Fibroblast of skin of back (primary cell): ENCODE data around the gene SMCR8. TPM values are rescaled to one million over a fixed set of nuclear protein-coding genes. Genes with fewer than 3 reads are reported as not detected.
A peak's percentile ranks its signal among the peaks of the same experiment; 100 is the strongest.
"Not testable (repeated sequence)": the region's sequence is repeated elsewhere in the genome, so short reads cannot be mapped to it uniquely, and the experiment has no call there.

Experiments used
- DNase-seq: peaks from one replicate; pipeline ENCODE4 v3.0.0-alpha.2; 2013
- polyA plus RNA-seq, 2 experiments: library from polyadenylated mRNA; unstranded; fragments of 120-200 nt; gene quantifications; one replicate each; pipeline ENCODE4 v1.2.1, GENCODE V29; 2013; ENCODE audit not compliant: insufficient read length in 2 of 2

Gene SMCR8, protein sequence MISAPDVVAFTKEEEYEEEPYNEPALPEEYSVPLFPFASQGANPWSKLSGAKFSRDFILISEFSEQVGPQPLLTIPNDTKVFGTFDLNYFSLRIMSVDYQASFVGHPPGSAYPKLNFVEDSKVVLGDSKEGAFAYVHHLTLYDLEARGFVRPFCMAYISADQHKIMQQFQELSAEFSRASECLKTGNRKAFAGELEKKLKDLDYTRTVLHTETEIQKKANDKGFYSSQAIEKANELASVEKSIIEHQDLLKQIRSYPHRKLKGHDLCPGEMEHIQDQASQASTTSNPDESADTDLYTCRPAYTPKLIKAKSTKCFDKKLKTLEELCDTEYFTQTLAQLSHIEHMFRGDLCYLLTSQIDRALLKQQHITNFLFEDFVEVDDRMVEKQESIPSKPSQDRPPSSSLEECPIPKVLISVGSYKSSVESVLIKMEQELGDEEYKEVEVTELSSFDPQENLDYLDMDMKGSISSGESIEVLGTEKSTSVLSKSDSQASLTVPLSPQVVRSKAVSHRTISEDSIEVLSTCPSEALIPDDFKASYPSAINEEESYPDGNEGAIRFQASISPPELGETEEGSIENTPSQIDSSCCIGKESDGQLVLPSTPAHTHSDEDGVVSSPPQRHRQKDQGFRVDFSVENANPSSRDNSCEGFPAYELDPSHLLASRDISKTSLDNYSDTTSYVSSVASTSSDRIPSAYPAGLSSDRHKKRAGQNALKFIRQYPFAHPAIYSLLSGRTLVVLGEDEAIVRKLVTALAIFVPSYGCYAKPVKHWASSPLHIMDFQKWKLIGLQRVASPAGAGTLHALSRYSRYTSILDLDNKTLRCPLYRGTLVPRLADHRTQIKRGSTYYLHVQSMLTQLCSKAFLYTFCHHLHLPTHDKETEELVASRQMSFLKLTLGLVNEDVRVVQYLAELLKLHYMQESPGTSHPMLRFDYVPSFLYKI
- 9.8 TPM for polyA plus RNA-seq (2013, experiment 1 of 2; ENCODE audit: insufficient read length)
- polyA plus RNA-seq (2013, experiment 2 of 2; ENCODE audit: insufficient read length) = 8.5 TPM

DNA sequence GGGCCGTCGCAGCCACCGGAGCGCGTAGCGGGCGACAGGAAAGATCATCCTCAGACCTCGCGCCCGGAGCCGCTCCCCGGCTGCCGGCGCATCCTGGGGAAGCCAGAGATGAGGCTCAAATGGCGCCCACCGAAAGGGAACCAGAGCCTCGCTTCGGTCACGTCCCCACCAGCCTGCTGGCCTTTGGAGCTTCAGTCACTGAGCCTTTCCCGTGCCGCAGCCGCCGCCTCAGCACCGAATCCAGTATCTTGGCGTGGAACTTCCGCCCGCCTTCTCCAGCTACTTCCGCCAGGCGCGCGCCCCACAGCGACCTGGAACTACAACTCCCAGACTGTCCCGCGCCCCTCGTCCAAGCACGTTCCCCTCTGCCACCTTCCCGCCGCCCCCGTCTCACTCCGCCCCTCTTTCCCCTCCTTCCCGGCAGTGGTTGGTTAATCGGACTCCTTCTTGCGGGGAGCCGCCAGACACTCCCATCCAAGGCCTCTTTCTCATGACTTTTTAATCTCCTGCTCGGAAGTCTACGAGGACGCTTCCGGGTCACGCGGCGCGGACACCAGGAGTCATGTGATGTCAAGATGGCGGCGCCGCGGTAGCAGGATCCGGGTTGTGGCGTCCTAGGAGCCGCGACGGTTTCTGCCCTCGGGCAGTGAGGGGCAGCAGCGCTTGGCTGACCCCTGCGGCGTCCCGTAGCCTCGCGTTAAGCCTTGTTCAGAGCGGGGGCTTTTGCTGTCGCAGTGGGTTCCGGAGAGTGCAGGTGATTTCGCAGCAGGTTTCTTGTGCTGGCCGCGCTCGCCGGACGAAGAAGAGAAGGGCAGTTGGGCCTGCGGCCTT lies at the start of gene SMCR8, which contains the start of gene TOP3A:
TSS of gene SMCR8 (plus strand) at position 563 of the 831 bp plus-strand sequence. CDS start 497 bp downstream, outside the sequence.
TSS of gene TOP3A (minus strand) at position 264 of the 831 bp plus-strand sequence. CDS start at position 48, 216 bp downstream.
- peak; percentile 99 for DNase-seq

GRCh38 chr17:18267366-18267765 lies 47.7 kb upstream of the SMCR8 start:
- no peak for DNase-seq

GRCh38 chr17:18267927-18268711 lies 47.0 kb upstream of the SMCR8 start:
- DNase-seq = peak; percentile 74

GRCh38 chr17:18270046-18270931 lies 44.8 kb upstream of the SMCR8 start:
- DNase-seq = no peak

DNA sequence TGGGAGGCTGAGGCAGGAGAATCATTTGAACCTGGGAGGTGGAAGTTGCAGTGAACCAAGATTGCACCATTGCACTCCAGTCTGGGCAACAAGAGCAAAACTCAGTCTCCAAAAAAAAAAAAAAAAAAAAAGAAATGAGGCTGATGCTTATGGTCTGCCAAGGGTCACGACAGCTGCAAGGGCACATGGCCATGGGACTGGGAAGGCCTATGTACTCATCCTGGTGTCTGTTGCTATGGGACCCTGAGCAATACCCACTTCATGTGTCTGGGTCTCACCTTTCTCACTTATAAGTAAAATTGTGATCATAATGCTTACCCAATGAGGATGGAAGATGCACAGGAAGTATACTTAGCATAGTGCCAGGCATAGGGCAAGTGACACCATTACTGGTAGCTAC lies 38.0 kb upstream of the SMCR8 start:
- no peak for DNase-seq

GRCh38 chr17:18278867-18279266 lies 36.2 kb upstream of the SMCR8 start:
- DNase-seq = no peak

DNA sequence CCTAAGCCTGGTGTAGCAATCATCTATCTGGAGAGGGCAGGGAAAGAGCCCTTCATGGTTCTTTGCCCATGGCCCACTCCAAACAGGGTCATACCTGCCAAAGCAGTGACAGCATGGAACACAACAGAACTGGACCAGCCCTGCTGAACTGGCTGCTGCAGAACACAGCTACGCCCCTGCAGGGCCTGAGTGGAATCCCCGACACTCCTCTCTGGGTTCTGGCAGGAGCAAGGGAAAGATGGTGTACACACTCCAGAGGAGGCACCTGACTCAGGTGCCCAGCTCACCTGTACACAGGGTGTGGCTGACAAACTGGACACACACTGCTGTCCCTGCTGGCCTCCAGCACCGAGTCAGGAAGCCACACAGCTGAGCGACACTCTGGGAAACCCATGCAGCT lies 34.8 kb upstream of the SMCR8 start:
- DNase-seq = no peak

- no peak for DNase-seq
Measured at GRCh38 chr17:18280766-18281371, 34.2 kb upstream of the SMCR8 start.

- DNase-seq = no peak
Measured at GRCh38 chr17:18281788-18282187, 33.3 kb upstream of the SMCR8 start.

- no peak for DNase-seq
Measured at GRCh38 chr17:18285296-18285695, 29.8 kb upstream of the SMCR8 start.

DNA sequence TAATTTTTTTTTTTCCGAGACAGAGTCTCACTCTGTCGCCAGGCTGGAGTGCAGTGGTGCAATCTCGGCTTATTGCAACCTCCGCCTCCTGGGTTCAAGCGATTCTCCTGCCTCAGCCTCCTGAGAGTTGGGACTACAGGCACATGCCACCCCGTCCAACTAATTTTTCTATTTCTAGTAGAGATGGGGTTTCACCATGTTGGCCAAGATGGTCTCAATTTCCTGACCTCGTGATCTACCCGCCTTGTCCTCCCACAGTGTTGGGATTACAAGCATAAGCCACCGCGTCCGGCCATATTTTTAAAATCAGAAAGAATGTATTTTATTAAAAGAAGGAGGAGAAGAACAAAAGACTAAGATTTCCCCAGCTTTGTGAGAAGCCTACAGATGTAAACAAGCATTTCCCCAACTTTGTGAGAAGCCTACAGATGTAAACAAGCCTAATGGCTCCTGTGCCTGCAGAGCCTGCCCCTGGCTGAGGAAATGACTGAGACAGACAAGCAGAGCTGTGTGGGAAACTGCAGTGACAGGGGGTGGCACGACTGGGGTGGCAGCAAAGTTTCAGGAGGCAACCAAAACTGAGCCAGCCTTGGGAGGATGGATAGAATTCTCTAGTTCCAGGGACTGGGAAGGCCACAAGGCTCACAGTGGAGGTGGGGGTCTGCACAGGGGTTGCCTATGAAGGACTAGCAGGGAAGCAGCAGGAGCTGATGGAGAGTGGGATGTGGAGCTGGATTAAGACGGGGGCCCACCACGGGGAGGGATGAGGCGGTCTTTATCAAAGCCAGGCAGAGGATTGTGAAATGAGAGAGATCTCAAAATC lies 23.2 kb upstream of the SMCR8 start:
- DNase-seq = no peak

DNA sequence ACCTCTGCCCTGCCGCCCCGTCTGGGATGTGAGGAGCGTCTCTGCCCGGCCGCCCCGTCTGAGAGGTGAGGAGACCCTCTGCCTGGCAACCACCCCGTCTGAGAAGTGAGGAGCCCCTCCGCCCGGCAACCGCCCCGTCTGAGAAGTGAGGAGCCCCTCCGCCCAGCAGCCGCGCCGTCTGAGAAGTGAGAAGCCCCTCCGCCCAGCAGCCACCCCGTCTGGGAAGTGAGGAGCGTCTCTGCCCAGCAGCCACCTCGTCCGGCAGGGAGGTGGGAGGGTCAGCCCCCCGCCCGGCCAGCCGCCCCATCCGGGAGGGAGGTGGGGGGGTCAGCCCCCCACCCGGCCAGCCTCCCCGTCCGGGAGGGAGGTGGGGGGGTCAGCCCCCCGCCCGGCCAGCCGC lies 17.0 kb upstream of the SMCR8 start:
- not testable (repeated sequence) for DNase-seq

DNA sequence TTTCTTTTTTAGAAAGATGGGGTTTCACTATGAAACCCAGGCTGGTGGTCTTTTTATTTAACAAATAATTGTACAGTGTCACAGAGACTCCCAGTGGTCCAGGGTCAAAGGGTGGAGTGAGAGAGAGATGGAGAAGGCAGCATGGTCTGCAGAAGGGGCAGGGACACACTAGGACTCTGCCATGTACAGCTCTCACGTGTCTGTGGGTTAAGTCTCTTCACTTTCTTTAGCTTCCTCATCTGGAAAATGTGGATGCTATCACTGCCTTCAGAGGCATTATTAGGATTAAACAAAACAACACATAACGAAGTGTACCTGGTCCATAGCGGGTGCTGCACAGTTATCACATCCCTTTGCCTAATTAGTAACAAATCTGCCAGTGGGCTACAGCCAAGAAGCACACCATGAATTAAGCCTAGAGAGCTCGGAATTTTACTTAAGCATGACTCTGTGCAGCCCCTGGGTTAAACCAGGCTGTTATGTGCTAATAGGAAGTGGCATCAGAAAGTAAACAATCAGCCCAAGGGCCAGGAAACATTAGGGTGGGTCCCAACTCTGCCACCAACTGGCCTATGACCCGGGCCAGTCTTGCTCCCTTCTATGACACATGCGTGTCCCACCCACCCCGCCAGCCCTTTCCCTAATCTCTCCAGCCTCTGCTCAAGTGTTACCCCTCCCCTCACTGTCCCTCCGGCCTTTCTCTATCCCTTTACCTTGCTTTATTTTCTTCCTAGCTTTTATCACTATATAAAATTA lies 14.2 kb upstream of the SMCR8 start:
- no peak for DNase-seq

DNA sequence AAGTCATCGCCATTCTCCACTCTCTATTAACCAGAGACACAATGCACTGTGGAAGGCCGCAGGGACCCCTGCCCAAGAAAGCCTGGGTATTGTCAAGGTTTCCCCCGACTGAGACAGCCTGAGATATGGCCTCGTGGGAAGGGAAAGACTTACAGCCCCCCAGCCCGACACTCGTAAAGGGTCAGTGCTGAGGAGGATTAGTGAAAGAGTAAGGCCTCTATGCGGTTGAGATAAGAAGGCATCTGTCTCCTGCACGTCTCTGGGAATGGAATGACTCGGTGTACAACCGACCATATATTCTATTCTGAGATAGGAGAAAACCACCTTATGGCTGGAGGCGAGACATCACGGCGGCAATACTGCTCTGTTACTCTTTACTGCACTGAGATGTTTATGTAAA lies 11.9 kb upstream of the SMCR8 start:
- DNase-seq = not testable (repeated sequence)

GRCh38 chr17:18309202-18309601 lies 5.9 kb upstream of the SMCR8 start:
- DNase-seq = no peak

DNA sequence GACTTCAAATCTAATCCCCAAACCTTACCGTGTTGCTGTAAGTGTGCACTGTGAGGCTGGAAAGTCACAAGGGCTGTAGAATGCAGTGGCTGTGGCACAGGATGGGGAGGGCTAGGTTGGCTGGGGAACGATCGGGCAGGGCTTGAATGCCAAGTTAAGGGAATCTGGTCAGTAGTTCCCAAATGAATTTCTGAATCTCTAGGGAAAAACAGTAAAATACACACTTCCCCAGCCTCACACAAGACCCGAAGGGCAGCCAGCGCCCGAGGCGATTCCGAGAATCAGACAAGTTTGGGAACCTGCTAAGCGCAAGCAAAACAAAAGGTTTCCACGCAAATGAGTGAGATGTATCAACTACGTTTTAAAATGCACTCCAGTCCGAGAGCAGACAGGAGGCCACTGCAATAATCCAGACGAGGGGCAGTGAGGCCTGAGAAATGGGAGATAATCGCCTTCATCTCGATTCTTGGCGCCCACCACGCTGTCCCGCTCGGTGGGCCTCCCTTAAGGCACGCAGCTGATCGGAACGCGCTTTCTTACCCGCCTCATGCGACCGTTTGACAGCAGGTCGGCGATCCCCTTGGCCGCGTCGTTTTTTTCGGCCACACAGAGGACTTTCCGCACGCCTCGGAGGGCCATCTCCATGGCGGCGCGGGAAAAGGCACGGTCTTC lies 898 bp upstream of the SMCR8 start:
- peak; percentile 13 for DNase-seq

DNA sequence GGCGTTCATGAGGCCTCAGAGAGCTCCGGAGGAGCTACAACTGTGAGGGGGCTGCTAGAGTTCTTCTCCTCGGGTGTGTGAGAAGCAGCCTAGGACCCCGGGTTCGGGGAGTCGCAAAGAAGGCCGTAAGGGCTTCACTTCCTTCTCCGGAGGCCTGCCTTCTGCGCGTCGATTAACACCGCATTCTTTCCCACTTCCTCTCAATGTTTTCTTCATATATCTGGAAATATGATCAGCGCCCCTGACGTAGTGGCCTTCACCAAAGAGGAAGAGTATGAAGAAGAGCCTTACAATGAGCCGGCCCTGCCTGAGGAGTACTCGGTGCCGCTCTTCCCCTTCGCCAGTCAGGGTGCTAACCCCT lies 449 bp downstream of the SMCR8 start:
- DNase-seq = no peak

GRCh38 chr17:18315961-18316360 lies 868 bp downstream of the SMCR8 start:
- DNase-seq = no peak
